Cerebellar nuclear complex (tissue), 1 donor: ENCODE results near the gene RBM6.
"Not testable (repeated sequence)": the region's sequence is repeated elsewhere in the genome, so short reads cannot be mapped to it uniquely, and the experiment has no call there.

Experiments
- DNase-seq, 2 experiments: peaks; one replicate each; lab custom pipeline; 2025; lab: John Stamatoyannopoulos, UW

Gene RBM6

GRCh38 chr3:49914906-49915305, 25.0 kb upstream of the RBM6 start:
- no peak for DNase-seq

GRCh38 chr3:49916686-49917085, 23.3 kb upstream of the RBM6 start:
- DNase-seq, result no peak

- not testable (repeated sequence) for DNase-seq
Observed at GRCh38 chr3:49917806-49918590, 22.0 kb upstream of the RBM6 start.

- DNase-seq, result no peak
Observed at GRCh38 chr3:49924683-49925082, 15.3 kb upstream of the RBM6 start.

- DNase-seq, result no peak
Observed at GRCh38 chr3:49925485-49925884, 14.5 kb upstream of the RBM6 start.

- no peak for DNase-seq
Observed at GRCh38 chr3:49926117-49926728, 13.7 kb upstream of the RBM6 start.

- no peak for DNase-seq
Observed at GRCh38 chr3:49927798-49928197, 12.2 kb upstream of the RBM6 start.

GRCh38 chr3:49928481-49929017, 11.4 kb upstream of the RBM6 start:
- no peak for DNase-seq

- DNase-seq, result peak; percentile 51 to 66
Observed at GRCh38 chr3:49929291-49930167, 10.4 kb upstream of the RBM6 start, which contains the start of gene MON1A. MON1A (minus strand) TSS chr3:49929811; CDS start chr3:49913346, 16,465 bp downstream.

GRCh38 chr3:49930168-49930690, 9.7 kb upstream of the RBM6 start:
- no peak for DNase-seq

- no peak for DNase-seq
Observed at GRCh38 chr3:49930922-49931321, 9.0 kb upstream of the RBM6 start.

- not testable (repeated sequence) for DNase-seq
Observed at GRCh38 chr3:49932281-49932680, 7.7 kb upstream of the RBM6 start.

- DNase-seq, result no peak
Observed at GRCh38 chr3:49937090-49937489, 2.9 kb upstream of the RBM6 start.

GRCh38 chr3:49940667-49941249, 808 bp downstream of the RBM6 start:
- no peak for DNase-seq

- no peak for DNase-seq
Observed at GRCh38 chr3:49942651-49943050, 2.7 kb downstream of the RBM6 start.

- no peak for DNase-seq
Observed at GRCh38 chr3:49952924-49953323, 13.0 kb downstream of the RBM6 start.

GRCh38 chr3:49955636-49956035, 15.7 kb downstream of the RBM6 start:
- DNase-seq, result no peak

- DNase-seq, result no peak
Observed at GRCh38 chr3:49966233-49966942, 26.4 kb downstream of the RBM6 start.

- DNase-seq, result no peak
Observed at GRCh38 chr3:49967291-49967690, 27.3 kb downstream of the RBM6 start.

GRCh38 chr3:49968346-49968745, 28.4 kb downstream of the RBM6 start:
- DNase-seq, result no peak

- no peak for DNase-seq
Observed at GRCh38 chr3:49972656-49973055, 32.7 kb downstream of the RBM6 start.
